Fibroblast of lung (primary cell): ENCODE results near the gene PIK3AP1. TPM values are rescaled to one million over a fixed set of nuclear protein-coding genes. Genes with fewer than 3 reads are reported as not detected.
A peak's percentile ranks its signal among the peaks of the same experiment; 100 is the strongest.

Experiments
- DNase-seq, 2 donors: peaks; one replicate each; pipeline versions ENCODE4 v3.0.0 to v3.0.0-alpha.2; 2010; ENCODE audit warnings: low read depth in 2 of 2
- H2AFZ ChIP-seq: 2 replicates; pipeline ENCODE4 v1.5.1; 2012; ENCODE audit warnings: low read length, control low read depth, inconsistent platforms
- H3K27ac ChIP-seq: 2 replicates; pipeline ENCODE4 v1.5.1; 2011; ENCODE audit warnings: low read length, control low read depth; ENCODE audit not compliant: insufficient read depth
- H3K27me3 ChIP-seq: 2 replicates; pipeline ENCODE4 v1.5.1; 2011; ENCODE audit warnings: mild to moderate bottlenecking, low read length; ENCODE audit not compliant: control insufficient read depth, insufficient read depth
- H3K36me3 ChIP-seq: 2 replicates; pipeline ENCODE4 v1.5.1; 2011; ENCODE audit warnings: low read length; ENCODE audit not compliant: control insufficient read depth, insufficient read depth
- H3K4me1 ChIP-seq: 2 replicates; pipeline ENCODE4 v1.5.1; 2011; ENCODE audit warnings: low read length; ENCODE audit not compliant: control insufficient read depth, insufficient read depth; ENCODE audit errors: extremely low read depth
- H3K4me2 ChIP-seq: 2 replicates; pipeline ENCODE4 v1.5.1; 2011; ENCODE audit warnings: low read length, control low read depth; ENCODE audit not compliant: insufficient read depth; ENCODE audit errors: extremely low read depth
- H3K4me3 ChIP-seq, 4 experiments: fragments of 200-600 bp in 1 of 4; sonication (generic) in 1 of 4; replicated peaks in 1 of 4; 2 replicates each; pipeline ENCODE4 v1.5.1; 2011 to 2016; ENCODE audit warnings: low read length in 4 of 4, low read depth in 3 of 4, mild to moderate bottlenecking in 3 of 4, control low read depth in 2 of 4, inconsistent platforms in 1 of 4, mixed read lengths in 1 of 4; ENCODE audit not compliant: insufficient read depth in 1 of 4; ENCODE audit errors: control extremely low read depth in 1 of 4
- H3K79me2 ChIP-seq: 2 replicates; pipeline ENCODE4 v1.5.1; 2012; ENCODE audit warnings: mild to moderate bottlenecking, low read length, inconsistent platforms; ENCODE audit not compliant: control insufficient read depth, insufficient read depth
- H3K9ac ChIP-seq: 2 replicates; pipeline ENCODE4 v1.5.1; 2011; ENCODE audit warnings: mild to moderate bottlenecking, low read length, control low read depth; ENCODE audit not compliant: insufficient read depth
- H3K9me3 ChIP-seq: 2 replicates; pipeline ENCODE4 v1.5.1; 2012; ENCODE audit warnings: low read depth, low read length; ENCODE audit not compliant: control insufficient read depth, insufficient read depth
- H4K20me1 ChIP-seq: 2 replicates; pipeline ENCODE4 v1.5.1; 2011; ENCODE audit warnings: low read length; ENCODE audit not compliant: control insufficient read depth, insufficient read depth; ENCODE audit errors: extremely low read depth
- EZH2 ChIP-seq: IDR thresholded peaks from 2 replicates; pipeline ENCODE4 v1.5.1; 2012; ENCODE audit warnings: low read length, control low read depth, mild to moderate bottlenecking; ENCODE audit errors: missing control alignments
- polyA plus RNA-seq, 2 donors: library from polyadenylated mRNA; depleted of rRNA in 1 of 2; stranded (reverse) in 1 of 2; unstranded in 1 of 2; fragments of >200 nt; gene quantifications; 2 replicates each; pipeline ENCODE4 v1.2.1, GENCODE V29; 2011 to 2012; ENCODE audit warnings: missing spikeins in 1 of 2
- total RNA-seq: library from RNA; depleted of rRNA; stranded (reverse); fragments of >200 nt; gene quantifications from 2 replicates; pipeline ENCODE4 v1.2.1, GENCODE V29; 2014
- TF ChIP-seq, protein P1 (sequence below), 2 donors: IDR thresholded peaks in 1 of 2; conservative IDR thresholded peaks in 1 of 2; 1 replicate in 1 of 2; 2 replicates in 1 of 2; pipeline ENCODE4 v1.5.1; 2011 to 2012; ENCODE audit warnings: low read length in 2 of 2, control low read depth in 1 of 2, inconsistent platforms in 1 of 2, low read depth in 1 of 2, mild to moderate bottlenecking in 1 of 2

Gene PIK3AP1
- total and polyA plus RNA-seq, 2 donors (not counting 1 experiment from before 2014, with no cell fraction given): 0.17 to 0.24 TPM

DNA sequence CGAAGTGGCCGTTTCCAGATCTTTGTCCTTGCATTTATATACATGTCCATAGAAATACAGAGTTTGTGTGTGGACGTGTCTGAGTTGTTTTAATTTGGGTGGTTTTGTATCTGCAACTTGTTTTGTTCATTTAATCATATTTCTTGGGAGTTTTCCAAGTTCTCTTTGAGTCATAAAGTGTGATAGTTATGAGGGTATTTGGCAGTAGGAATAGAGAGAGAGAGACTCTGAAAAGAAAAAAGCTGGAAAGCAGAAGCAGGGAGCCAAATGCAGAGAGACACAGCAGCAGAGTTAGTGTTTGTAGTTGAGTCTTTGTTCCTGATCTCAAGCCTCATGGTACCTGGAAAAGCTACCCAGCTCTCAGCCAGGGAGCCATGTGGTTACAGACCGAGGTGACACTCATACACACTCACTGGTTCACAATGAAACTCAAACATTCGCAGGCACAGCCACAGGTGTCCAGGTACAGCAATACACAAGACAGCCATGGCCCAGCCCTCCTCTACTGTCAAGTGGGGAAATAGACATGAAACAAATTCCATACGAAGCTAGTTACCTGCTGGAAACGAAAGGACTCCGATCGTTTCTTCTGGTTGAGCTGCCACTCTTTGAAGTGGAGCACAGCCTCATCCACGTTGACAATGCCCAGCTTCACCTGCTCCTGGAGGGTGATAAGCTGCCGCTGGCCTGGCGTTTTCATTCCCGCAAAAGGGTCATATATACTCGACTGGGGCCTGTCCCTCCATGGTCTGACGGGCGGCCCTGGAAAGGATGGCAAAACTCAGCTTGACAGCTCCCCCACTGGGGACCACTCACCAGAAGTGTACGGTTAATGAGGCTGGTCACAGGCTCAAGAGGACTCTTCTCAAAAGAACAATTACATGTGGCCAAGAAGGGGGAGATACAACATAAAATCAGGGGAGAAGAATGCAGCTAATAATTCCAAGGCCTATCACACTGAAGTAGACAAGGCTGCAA is 100.2 kb downstream of the PIK3AP1 start:
- Histone ChIP-seq H3K4me3 (no peak overlapping the region), H3K27me3 (no peaks in the 10 kb centered on the region)

DNA sequence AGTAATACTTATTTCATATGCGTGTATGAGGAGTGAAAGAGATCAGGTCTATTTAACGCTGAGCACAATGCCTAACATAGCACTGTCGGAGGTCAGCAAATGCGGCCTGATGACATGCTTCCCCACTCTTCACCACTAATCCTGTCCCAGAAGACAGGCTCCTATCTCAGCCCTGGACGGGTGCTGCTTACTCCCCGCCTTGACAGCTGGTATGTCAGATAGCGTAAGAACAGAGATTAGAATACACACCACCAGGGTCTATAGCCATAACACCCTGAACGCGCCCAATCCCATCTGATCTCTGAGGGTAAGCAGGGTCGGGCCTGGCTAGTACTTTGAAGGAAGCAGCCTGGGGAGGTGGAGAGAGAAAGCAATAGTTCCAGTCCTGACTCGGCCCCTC is 101.2 kb downstream of the PIK3AP1 start:
- Histone ChIP-seq H3K4me2 (no peak overlapping the region), H3K27me3 (no peaks in the 10 kb centered on the region), H3K79me2 (no peaks in the 10 kb centered on the region), H3K27ac (no peak overlapping the region), H3K36me3 (no peaks in the 10 kb centered on the region), H3K9me3 (no peaks in the 10 kb centered on the region), H3K4me3 (no peak overlapping the region), H2AFZ (no peak overlapping the region), H3K9ac (no peak overlapping the region), H4K20me1 (no peaks in the 10 kb centered on the region), H3K4me1 (no peaks in the 10 kb centered on the region)
- no peak for DNase-seq
- TF ChIP-seq, protein P1, sequence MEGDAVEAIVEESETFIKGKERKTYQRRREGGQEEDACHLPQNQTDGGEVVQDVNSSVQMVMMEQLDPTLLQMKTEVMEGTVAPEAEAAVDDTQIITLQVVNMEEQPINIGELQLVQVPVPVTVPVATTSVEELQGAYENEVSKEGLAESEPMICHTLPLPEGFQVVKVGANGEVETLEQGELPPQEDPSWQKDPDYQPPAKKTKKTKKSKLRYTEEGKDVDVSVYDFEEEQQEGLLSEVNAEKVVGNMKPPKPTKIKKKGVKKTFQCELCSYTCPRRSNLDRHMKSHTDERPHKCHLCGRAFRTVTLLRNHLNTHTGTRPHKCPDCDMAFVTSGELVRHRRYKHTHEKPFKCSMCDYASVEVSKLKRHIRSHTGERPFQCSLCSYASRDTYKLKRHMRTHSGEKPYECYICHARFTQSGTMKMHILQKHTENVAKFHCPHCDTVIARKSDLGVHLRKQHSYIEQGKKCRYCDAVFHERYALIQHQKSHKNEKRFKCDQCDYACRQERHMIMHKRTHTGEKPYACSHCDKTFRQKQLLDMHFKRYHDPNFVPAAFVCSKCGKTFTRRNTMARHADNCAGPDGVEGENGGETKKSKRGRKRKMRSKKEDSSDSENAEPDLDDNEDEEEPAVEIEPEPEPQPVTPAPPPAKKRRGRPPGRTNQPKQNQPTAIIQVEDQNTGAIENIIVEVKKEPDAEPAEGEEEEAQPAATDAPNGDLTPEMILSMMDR (conservative IDR thresholded peaks at IDR 0.05 in 1 of 2, IDR thresholded peaks at IDR 0.05 in 1 of 2; ENCODE audit: low read depth in 1 of 2, low read length in 2 of 2): no peak
- TF ChIP-seq EZH2: no peak

More for the DNA sequence above, 100.2 kb downstream of the PIK3AP1 start:
- Histone ChIP-seq H4K20me1 (no peaks in the 10 kb centered on the region), H3K4me2 (no peak overlapping the region), H3K9me3 (no peaks in the 10 kb centered on the region), H3K4me1 (no peaks in the 10 kb centered on the region), H3K9ac (no peak overlapping the region), H3K79me2 (no peaks in the 10 kb centered on the region), H3K27ac (no peak overlapping the region), H3K36me3 (no peaks in the 10 kb centered on the region), H2AFZ (no peak overlapping the region)
- no peak for TF ChIP-seq EZH2
- TF ChIP-seq, protein P1 (conservative IDR thresholded peaks at IDR 0.05 in 1 of 2, IDR thresholded peaks at IDR 0.05 in 1 of 2; ENCODE audit: low read depth in 1 of 2, low read length in 2 of 2): no peak
- peak; percentile 20 to 33 for DNase-seq

DNA sequence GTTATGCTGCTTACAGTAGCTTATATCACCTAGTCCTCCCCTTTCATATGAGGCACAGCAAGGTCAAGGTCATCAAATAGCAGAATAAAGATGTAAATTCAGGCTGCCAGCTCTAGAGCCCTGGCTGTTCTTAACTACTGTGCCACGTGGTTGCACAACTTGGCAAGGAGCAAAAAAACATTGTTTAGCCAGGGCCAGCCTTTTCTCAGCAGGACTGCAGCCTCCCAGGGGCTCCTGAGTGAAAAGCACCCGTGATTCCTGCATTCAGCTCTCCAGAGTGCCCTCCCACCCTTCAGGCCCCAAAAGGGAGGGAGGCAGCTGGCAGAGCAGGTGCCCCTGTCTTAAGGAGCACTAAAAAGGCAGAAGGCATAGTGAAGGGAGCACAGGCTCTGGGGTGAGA is 101.7 kb downstream of the PIK3AP1 start:
- no peak overlapping the region for H3K27ac ChIP-seq
- no peak overlapping the region for H3K9ac ChIP-seq
- H3K9me3 ChIP-seq: no peaks in the 10 kb centered on the region
- DNase-seq: peak; percentile 14 to 27
- TF ChIP-seq EZH2: no peak
- TF ChIP-seq, protein P1 (conservative IDR thresholded peaks at IDR 0.05 in 1 of 2, IDR thresholded peaks at IDR 0.05 in 1 of 2; ENCODE audit: low read depth in 1 of 2, low read length in 2 of 2): no peak
- no peaks in the 10 kb centered on the region for H4K20me1 ChIP-seq
- H2AFZ ChIP-seq: no peak overlapping the region
- no peak overlapping the region for H3K4me2 ChIP-seq
- no peaks in the 10 kb centered on the region for H3K4me1 ChIP-seq
- H3K36me3 ChIP-seq: no peaks in the 10 kb centered on the region
- no peak overlapping the region for H3K4me3 ChIP-seq
- no peaks in the 10 kb centered on the region for H3K27me3 ChIP-seq
- no peaks in the 10 kb centered on the region for H3K79me2 ChIP-seq
